IPS-20b (cell line): ENCODE measurements around the gene ESPN.

Source experiments
- H3K27ac ChIP-seq: one replicate; pipeline ENCODE4 v1.5.1; 2013; ENCODE audit warnings: low read length
- H3K27me3 ChIP-seq: 2 replicates; pipeline ENCODE4 v1.6.1; 2013; ENCODE audit warnings: mild to moderate bottlenecking, low read length, inconsistent platforms; ENCODE audit not compliant: insufficient read depth
- H3K36me3 ChIP-seq: 2 replicates; pipeline ENCODE4 v1.6.1; 2013; ENCODE audit warnings: low read depth, mild to moderate bottlenecking, inconsistent platforms, low read length, moderate library complexity; ENCODE audit not compliant: insufficient read depth
- H3K4me1 ChIP-seq: 2 replicates; pipeline ENCODE4 v1.6.1; 2013; ENCODE audit warnings: mild to moderate bottlenecking, control low read depth, inconsistent platforms, low read length, moderate library complexity; ENCODE audit not compliant: insufficient read depth
- H3K4me3 ChIP-seq: 2 replicates; pipeline ENCODE4 v1.5.1; 2013; ENCODE audit warnings: mild to moderate bottlenecking, low read length, inconsistent platforms
- H3K9ac ChIP-seq: 2 replicates; pipeline ENCODE4 v1.6.1; 2013; ENCODE audit warnings: low read depth, mild to moderate bottlenecking, inconsistent platforms, low read length, moderate library complexity
- H3K9me3 ChIP-seq: 2 replicates; pipeline ENCODE4 v1.6.1; 2013; ENCODE audit warnings: mild to moderate bottlenecking, low read depth, low read length, inconsistent platforms; ENCODE audit not compliant: insufficient read depth

The ESPN gene

DNA sequence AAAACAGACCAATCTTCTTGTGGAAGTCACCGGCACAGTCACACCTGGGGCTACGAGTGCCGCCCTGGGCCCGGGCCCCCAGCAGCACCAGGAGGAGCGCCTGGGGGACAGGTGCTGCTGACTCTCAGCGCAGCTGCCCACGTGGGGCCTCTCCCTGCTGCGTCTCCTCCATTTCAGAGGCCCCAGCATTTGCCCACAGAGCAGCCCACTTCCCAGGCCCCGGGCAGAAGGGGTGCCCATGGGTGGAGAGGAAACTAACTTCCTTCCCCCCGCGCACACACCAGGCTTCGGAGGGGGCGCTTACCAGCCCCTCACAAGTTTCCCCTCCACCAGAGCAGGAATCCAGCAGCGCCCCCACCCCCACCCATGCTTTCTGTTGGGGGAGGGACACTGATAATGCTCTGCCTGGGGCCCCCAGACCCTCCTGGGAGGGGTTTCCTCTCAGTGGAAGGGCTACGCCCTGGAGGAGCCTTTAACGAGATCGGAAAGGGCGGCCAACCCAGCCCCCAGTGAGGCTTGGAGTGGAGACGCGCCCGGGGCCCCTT is 41.0 kb downstream of the ESPN start:
- Histone ChIP-seq H3K4me1 (peaks cover 4% of the 10 kb centered on the region; the same call in 1 of the 2 replicates), H3K4me3 (peak overlapping the region; percentile 43; the same call in 1 of the 2 replicates), H3K27ac (no peak overlapping the region), H3K9me3 (no peaks in the 10 kb centered on the region), H3K36me3 (peaks cover 22% of the 10 kb centered on the region), H3K9ac (no peak overlapping the region), H3K27me3 (peaks cover 17% of the 10 kb centered on the region; the same call in 1 of the 2 replicates)

DNA sequence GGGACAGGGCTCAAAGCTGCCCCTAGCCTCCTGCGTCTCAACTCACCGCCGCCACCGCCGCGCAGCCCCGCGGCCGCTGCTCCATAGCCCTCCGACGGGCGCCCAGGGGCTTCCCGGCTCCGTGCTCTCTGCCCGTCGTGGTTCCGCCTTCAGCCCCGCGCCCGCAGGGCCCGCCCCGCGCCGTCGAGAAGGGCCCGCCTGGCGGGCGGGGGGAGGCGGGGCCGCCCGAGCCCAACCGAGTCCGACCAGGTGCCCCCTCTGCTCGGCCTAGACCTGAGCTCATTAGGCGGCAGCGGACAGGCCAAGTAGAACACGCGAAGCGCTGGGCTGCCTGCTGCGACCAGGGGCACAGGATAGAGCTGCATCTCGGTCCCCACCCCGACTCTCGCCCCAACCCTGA is 41.4 kb downstream of the ESPN start, which contains the start of gene TNFRSF25:
Gene TNFRSF25 (minus strand): TSS at position 151 of the 400 bp plus-strand sequence. CDS start 66 bp downstream, at position 85.
- Histone ChIP-seq H3K4me1 (no peaks in the 10 kb centered on the region; the same call in 1 of the 2 replicates), H3K36me3 (peaks cover 23% of the 10 kb centered on the region), H3K27me3 (peaks cover 17% of the 10 kb centered on the region; the same call in 1 of the 2 replicates), H3K4me3 (peak within 1 kb of the TSS; percentile 43; the same call in 1 of the 2 replicates), H3K27ac (no peak within 1 kb of the TSS), H3K9me3 (no peaks in the 10 kb centered on the region), H3K9ac (no peak within 1 kb of the TSS)

DNA sequence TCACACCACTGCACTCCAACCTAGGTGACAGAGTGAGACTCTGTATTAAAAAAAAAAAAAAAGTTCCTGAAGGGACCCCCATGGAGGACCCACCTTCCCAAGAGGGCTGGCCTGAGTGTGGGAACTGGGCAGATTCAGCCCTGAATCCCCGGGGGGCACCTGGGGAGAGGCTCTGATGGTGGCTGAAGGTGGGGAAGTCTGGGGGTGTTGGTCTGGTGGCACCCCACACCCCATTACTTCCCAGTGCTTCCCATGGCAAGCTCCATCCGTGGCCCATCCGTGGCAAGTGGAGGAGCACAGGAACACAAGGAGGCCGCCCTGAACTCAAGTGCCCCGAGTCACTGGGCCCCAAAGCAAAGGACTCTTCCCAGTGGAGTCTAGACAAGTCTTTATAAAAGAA is 42.2 kb downstream of the ESPN start:
- Histone ChIP-seq H3K9ac (no peak overlapping the region), H3K36me3 (peaks cover 23% of the 10 kb centered on the region), H3K4me1 (no peaks in the 10 kb centered on the region; the same call in 1 of the 2 replicates), H3K4me3 (no peak overlapping the region), H3K27me3 (peaks cover 17% of the 10 kb centered on the region; the same call in 1 of the 2 replicates), H3K9me3 (no peaks in the 10 kb centered on the region), H3K27ac (no peak overlapping the region)

DNA sequence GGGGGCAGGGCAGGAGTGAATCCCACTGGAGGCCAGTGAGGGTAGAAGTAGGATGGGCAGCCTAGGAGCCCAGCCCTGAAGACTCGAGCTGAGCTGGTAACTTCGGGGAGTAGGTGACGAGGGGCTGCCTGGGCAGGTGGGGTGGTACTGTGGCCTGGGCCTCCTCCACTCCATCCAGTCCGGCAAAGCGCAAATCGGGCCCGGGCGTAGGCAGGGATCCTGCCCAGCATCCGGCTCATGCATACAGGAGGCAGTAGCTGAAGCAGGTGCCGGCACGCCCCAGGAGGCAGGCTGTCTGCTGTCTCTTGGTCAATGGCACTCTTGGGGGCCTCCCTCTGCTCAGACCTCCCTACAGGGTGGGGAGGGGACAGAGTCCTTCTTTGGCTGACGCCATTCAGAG is 42.6 kb downstream of the ESPN start:
- Histone ChIP-seq H3K9me3 (no peaks in the 10 kb centered on the region), H3K27ac (no peak overlapping the region), H3K4me3 (no peak overlapping the region), H3K4me1 (no peaks in the 10 kb centered on the region; the same call in 1 of the 2 replicates), H3K36me3 (peaks cover 22% of the 10 kb centered on the region), H3K27me3 (peaks cover 17% of the 10 kb centered on the region; the same call in 1 of the 2 replicates), H3K9ac (no peak overlapping the region)

DNA sequence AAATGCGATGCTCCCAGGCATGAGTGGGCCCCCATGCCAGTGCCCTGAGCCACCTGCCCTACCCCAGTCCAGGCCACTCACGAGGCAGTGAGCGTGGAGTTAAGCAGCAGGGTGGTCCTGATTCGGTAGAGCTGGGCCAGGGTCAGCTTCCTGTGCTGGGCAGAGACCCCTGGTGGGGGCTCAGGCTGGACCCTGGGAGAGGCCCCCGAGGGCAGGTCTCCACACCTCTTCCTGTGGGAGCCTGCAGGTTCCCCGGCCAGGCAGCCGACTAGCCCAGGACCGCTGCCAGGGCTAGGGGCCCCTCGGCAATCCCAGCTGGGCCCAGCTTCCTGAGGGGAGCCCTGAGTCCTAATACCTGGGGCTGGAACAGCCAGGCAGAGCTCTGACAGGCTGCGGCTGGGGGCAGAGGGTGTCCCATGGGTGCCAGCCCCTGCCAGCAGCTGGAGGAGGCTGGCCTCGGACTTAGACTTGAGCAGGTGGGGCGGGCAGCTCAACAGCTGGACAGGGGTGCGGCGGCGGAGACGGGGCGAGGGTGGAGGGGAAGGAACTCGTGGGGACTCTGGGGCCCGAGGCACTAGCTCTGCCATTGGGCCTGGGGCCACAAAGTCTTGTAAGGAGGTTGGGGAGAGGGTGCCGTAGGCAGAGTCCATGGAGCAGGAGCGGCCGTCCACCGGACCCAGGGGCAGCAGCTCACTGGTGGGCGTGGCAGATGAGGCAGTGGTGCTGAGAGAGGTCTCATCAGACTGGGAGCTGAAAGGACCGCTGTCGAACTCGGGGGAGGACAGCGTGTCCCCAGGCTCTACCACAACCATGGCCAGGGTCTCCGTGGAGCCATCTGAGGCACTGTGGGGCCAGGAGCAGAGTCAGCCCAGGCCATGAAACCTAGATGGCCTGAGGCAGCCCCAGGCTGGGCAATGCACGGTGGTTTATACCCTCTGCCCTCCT is 43.4 kb downstream of the ESPN start:
- no peak overlapping the region for H3K27ac ChIP-seq
- no peak overlapping the region for H3K4me3 ChIP-seq
- no peaks in the 10 kb centered on the region for H3K9me3 ChIP-seq
- peaks cover 17% of the 10 kb centered on the region; the same call in 1 of the 2 replicates for H3K27me3 ChIP-seq
- H3K9ac ChIP-seq: no peak overlapping the region
- H3K4me1 ChIP-seq: no peaks in the 10 kb centered on the region; the same call in 1 of the 2 replicates
- H3K36me3 ChIP-seq: peaks cover 24% of the 10 kb centered on the region

DNA sequence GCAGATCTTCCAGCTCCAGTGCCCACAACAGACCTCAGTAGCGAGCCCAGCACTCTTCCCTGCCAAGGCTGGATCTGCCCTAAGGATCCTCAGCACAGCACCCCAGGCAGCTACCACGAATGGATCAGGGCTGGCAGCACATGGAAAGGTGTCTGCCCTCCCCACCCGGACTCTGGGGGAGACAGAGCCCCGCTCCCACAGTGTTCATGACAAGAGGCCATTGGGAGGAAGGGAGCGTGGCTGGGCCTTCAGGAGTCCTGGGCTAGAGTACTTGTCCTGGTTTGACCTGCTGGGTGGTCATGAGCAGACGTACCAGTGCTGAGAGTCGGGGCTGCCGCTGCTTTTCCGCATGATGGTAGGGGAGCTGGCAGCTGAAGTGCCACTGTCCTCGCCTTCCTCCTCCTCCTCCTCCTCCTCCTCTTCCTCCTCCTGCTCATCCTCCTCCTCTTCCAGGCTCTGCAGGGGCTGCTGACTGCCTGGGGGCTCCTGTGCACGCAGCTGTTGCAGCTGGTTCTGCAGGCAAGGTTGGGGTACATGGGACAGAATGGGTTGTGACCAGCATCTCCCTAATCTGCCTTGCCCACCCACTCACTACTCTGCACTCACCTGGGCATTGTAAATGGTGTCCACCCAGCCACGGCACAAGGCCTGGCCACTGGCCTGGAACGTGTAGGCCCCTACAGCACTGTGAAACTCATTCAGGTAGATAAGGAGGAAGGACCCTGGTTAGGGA is 44.3 kb downstream of the ESPN start:
- Histone ChIP-seq H3K27ac (no peak overlapping the region), H3K9me3 (no peaks in the 10 kb centered on the region), H3K36me3 (peaks cover 24% of the 10 kb centered on the region), H3K9ac (no peak overlapping the region), H3K27me3 (peaks cover 17% of the 10 kb centered on the region; the same call in 1 of the 2 replicates), H3K4me1 (no peaks in the 10 kb centered on the region; the same call in 1 of the 2 replicates), H3K4me3 (no peak overlapping the region)

DNA sequence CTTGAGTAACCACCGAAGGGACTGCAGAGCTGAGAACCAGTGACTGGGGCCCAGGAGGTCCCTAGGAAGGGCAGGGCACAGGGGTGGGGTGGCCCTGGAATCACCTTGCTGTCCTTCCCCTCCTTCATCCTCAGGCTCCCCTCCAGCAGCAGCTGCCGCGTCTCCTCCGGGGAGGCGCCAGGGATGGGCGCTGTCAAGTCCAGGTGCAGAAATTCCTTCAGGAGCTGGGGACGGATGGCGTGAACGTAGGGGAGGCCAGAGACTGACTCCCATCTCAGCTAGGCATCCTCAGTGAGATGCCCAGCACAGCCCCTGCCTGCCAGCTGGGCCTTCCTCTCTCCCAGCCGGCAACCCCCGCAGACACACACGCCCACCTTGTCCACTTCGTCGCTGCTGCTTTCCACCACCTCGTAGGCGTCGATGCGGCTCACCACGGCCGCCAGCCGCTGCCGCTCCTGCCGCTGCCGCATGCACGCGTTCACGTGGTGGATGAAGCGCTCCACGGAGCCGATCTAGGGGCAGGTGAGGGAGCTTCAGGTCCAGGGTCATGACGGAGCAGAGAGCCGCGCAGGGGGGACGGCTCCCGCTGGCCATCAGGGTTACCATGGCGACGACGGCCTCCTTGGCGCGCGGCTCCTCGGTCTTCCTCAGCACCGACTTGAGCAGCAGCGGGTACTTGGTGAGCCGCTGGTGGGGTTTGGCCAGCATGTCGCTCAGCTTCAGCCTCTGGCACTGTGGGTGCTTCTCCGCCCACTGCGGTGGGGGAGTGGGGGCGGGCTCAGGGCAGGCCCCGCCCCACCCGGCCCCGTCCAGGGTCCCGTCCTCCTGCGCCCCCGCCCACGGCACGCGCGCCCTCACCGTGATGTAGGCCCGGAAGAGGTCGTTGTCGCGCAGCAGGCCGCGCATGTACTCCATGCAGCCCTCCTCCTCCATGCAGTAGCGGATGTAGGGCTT is 45.8 kb downstream of the ESPN start:
- peaks cover 2% of the 10 kb centered on the region; the same call in 1 of the 2 replicates for H3K4me1 ChIP-seq
- no peak overlapping the region for H3K4me3 ChIP-seq
- no peaks in the 10 kb centered on the region for H3K9me3 ChIP-seq
- no peak overlapping the region for H3K9ac ChIP-seq
- no peak overlapping the region for H3K27ac ChIP-seq
- peaks cover 24% of the 10 kb centered on the region for H3K36me3 ChIP-seq
- peaks cover 15% of the 10 kb centered on the region; the same call in 1 of the 2 replicates for H3K27me3 ChIP-seq

DNA sequence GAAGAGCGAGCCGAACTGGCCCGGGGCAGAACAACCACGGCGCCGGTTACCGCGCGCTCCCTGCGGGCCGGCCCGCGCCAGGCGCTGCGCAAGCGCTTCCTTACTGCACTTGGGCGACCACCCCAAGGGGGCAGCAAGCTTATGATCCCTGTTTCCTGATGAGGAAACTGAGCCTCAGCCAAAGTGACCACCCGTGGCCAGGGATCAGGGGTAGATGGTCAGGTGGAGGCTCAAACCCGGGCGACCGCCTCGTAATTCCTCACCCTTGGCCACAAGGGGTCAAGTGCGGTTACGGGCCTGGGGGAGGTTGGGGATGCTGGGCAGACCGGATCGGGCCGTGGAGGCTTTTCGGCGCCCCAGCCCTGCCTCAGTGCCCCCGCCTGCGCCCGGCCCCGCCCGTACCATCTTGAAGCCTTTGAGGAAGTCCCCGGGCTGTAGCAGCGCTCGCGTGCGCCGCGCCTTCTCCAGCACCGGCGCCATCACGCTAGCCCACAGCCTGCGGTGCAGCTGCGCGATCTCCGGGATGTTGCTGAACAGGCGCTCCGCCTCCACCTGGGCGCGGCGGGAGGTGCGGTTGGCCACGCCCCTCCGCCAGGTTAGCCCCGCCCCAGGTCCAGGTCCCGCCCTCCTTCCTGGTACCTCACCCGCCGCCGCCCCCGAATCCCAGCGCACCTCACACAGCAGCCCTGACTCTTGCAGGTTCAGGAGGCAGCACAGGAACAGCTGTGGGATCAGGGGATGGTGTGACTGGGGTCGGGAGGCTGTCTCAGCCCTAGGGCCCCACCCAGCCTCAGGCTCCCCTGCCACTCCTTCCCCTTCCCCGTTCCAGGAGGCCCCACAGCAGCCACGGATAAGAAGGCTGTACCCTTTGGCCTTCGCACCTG is 46.8 kb downstream of the ESPN start:
- no peak overlapping the region for H3K9ac ChIP-seq
- no peaks in the 10 kb centered on the region for H3K9me3 ChIP-seq
- H3K27ac ChIP-seq: no peak overlapping the region
- H3K36me3 ChIP-seq: peaks cover 24% of the 10 kb centered on the region
- H3K4me1 ChIP-seq: peaks cover 2% of the 10 kb centered on the region; the same call in 1 of the 2 replicates
- H3K4me3 ChIP-seq: no peak overlapping the region
- peaks cover 8% of the 10 kb centered on the region; the same call in 1 of the 2 replicates for H3K27me3 ChIP-seq

DNA sequence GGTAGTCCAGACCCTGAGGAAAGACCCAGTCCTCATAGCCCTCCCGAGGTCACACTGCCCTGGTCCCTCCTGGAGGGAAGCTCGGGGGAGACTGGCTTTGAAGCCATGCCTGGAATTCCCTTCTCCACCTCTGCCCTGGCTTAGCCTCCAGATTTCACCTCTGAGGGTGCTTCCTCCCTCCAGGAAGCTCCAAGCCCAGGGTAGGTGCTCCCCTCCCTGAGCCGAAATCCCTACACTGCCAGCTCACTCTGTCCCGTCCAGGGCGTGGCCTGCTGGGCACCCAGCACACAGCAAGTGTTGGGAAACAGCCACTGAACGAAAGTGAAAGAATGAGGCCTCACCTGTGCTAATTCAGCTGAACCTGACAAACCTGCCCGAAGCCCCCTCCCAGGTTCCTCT is 47.4 kb downstream of the ESPN start:
- Histone ChIP-seq H3K4me3 (no peak overlapping the region), H3K27me3 (peaks cover 1% of the 10 kb centered on the region; the same call in 1 of the 2 replicates), H3K9ac (no peak overlapping the region), H3K36me3 (peaks cover 24% of the 10 kb centered on the region), H3K4me1 (peaks cover 2% of the 10 kb centered on the region; the same call in 1 of the 2 replicates), H3K9me3 (no peaks in the 10 kb centered on the region), H3K27ac (no peak overlapping the region)

DNA sequence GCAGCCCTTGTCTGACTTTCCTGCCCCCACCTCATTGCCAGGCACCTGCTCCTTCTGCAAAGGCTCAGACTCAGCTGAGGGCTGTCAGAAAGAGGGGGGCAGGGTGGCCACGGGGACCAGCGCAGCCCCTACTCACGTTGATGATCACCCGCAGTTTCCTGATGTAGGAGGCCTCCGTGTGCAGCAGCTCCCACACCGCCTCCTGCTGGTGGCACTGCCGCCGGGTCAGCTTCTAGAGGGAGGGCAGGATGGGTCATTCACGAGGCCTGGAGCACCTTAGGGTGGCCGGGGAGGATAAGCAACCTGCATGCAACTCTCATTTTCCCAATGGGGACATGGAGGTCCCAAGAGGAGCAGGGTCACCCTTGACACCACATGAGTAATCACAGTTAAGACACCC is 47.8 kb downstream of the ESPN start:
- H3K27me3 ChIP-seq: no peaks in the 10 kb centered on the region
- H3K4me1 ChIP-seq: peaks cover 2% of the 10 kb centered on the region; the same call in 1 of the 2 replicates
- H3K9ac ChIP-seq: no peak overlapping the region
- peaks cover 24% of the 10 kb centered on the region for H3K36me3 ChIP-seq
- no peaks in the 10 kb centered on the region for H3K9me3 ChIP-seq
- no peak overlapping the region for H3K27ac ChIP-seq
- no peak overlapping the region for H3K4me3 ChIP-seq
